ENCODE data around the gene BFAR.
"Not testable (repeated sequence)": the region's sequence is repeated elsewhere in the genome, so short reads cannot be mapped to it uniquely, and the experiment has no call there.

Gene BFAR

GRCh38 chr16:14627078-14627477 is 5.7 kb upstream of the BFAR start:
- no peak for TF ChIP-seq CTCF (conservative IDR thresholded peaks at IDR 0.05; ENCODE audit: low read depth, low read length)

GRCh38 chr16:14628806-14629611 is 3.7 kb upstream of the BFAR start:
- TF ChIP-seq CTCF (conservative IDR thresholded peaks at IDR 0.05; ENCODE audit: low read depth, low read length) = no peak
- H3K4me3 ChIP-seq (ENCODE audit: low read depth, low read length) = peak overlapping the region; percentile 96
- DNase-seq (ENCODE audit: low read depth) = peak; percentile 17

More at GRCh38 chr16:14627078-14627477, 5.7 kb upstream of the BFAR start:
- H3K4me3 ChIP-seq (ENCODE audit: low read depth, low read length) = no peak overlapping the region
- no peak for DNase-seq (ENCODE audit: low read depth)

- no peak for TF ChIP-seq CTCF (conservative IDR thresholded peaks at IDR 0.05; ENCODE audit: low read depth, low read length)
These were observed 3.2 kb upstream of the BFAR start for GRCh38 chr16:14629612-14629918.

GRCh38 chr16:14629919-14630619 is 2.7 kb upstream of the BFAR start, which contains the start of gene PARN:
TSS of gene PARN (minus strand) at chr16:14630260. CDS start at chr16:14630125, 135 bp downstream.
- TF ChIP-seq CTCF (conservative IDR thresholded peaks at IDR 0.05; ENCODE audit: low read depth, low read length) = no peak
- peak within 1 kb of the TSS; percentile 96 for H3K4me3 ChIP-seq (ENCODE audit: low read depth, low read length)
- peak; percentile 98 for DNase-seq (ENCODE audit: low read depth)

More at GRCh38 chr16:14629612-14629918, 3.2 kb upstream of the BFAR start:
- no peak for DNase-seq (ENCODE audit: low read depth)
- H3K4me3 ChIP-seq (ENCODE audit: low read depth, low read length) = peak overlapping the region; percentile 96

- peak overlapping the region; percentile 34 for H3K4me3 ChIP-seq (ENCODE audit: low read depth, low read length)
- not testable (repeated sequence) for DNase-seq (ENCODE audit: low read depth)
These were observed 2.0 kb upstream of the BFAR start for GRCh38 chr16:14630620-14631330.

- peak overlapping the region; percentile 90 for H3K4me3 ChIP-seq (ENCODE audit: low read depth, low read length)
- DNase-seq (ENCODE audit: low read depth) = no peak
- TF ChIP-seq CTCF (conservative IDR thresholded peaks at IDR 0.05; ENCODE audit: low read depth, low read length) = no peak
These were observed 1.6 kb downstream of the BFAR start for GRCh38 chr16:14634389-14634725.

All from choroid plexus epithelial cell (primary cell).